Body of pancreas (tissue), 4 donors: ENCODE measurements around the gene ADARB1. TPM values are rescaled to one million over a fixed set of nuclear protein-coding genes. Genes with fewer than 3 reads are reported as not detected.

Experiments
- ATAC-seq: fragments of 150-250 bp; one replicate; pipeline ENCODE4 v1.9.1; 2016
- DNase-seq, 4 donors: peaks; one replicate each; pipeline ENCODE4 v3.0.0-alpha.2; 2019
- H3K27ac ChIP-seq, 4 donors: fragments of 200-600 bp; sonication (generic); 1 replicate in 3 of 4; 2 replicates in 1 of 4; pipeline versions ENCODE4 v1.5.1 to v1.6.1; 2016 to 2019; ENCODE audit warnings: mild to moderate bottlenecking in 1 of 4, mixed read lengths in 1 of 4, moderate library complexity in 1 of 4
- H3K27me3 ChIP-seq, 2 donors: fragments of 200-600 bp; sonication (generic); one replicate each; pipeline ENCODE4 v1.6.0; 2016; ENCODE audit warnings: mild to moderate bottlenecking in 1 of 2
- H3K36me3 ChIP-seq, 2 donors: fragments of 200-600 bp; sonication (generic); replicated peaks in 1 of 2; 2 replicates each; pipeline ENCODE4 v1.5.1; 2016; ENCODE audit warnings: low read depth in 2 of 2; ENCODE audit not compliant: insufficient read depth in 1 of 2
- H3K4me1 ChIP-seq: fragments of 200-600 bp; sonication (generic); one replicate; pipeline ENCODE4 v1.6.0; 2016
- H3K4me3 ChIP-seq, 2 donors: fragments of 200-600 bp; sonication (generic); 1 replicate in 1 of 2; 2 replicates in 1 of 2; pipeline ENCODE4 v1.5.1; 2016 to 2019
- H3K9me3 ChIP-seq, 3 donors: fragments of 200-600 bp; sonication (generic); 1 replicate in 2 of 3; 2 replicates in 1 of 3; pipeline ENCODE4 v1.5.1; 2016
- CTCF ChIP-seq, 7 experiments: fragments of 450-650 bp in 4 of 7; fragments of 200-600 bp in 3 of 7; sonication (generic) in 3 of 7; IDR thresholded peaks; one replicate each; pipeline ENCODE4 v1.5.1; 2016 to 2019; ENCODE audit warnings: antibody characterized with exemption in 7 of 7
- POLR2A ChIP-seq, 3 donors: fragments of 450-650 bp; IDR thresholded peaks; one replicate each; pipeline ENCODE4 v1.6.1; 2016; ENCODE audit warnings: antibody characterized with exemption in 3 of 3, mild to moderate bottlenecking in 2 of 3
- WGBS, 2 donors: methylation state at CpG; one replicate each; pipeline ENCODE4 v1.1.5; 2017; 5-methylcytosine and 5-hydroxymethylcytosine counted together
- intact Hi-C: fragments of 100-400 bp; cut with DNase I; formaldehyde crosslinking; loops from one replicate; pipeline ENCODE4 v1.15.1; 2023
- total RNA-seq, 2 donors: library from RNA; depleted of rRNA; stranded (reverse); fragments of >200 nt; gene quantifications; one replicate each; pipeline ENCODE4 v1.1.0, GENCODE V29; 2016

Gene ADARB1
- total RNA-seq, 2 donors from 2014 or later, result 11.4 to 11.5 TPM

GRCh38 chr21:45256021-45256911, 181.9 kb downstream of the ADARB1 start:
- Histone ChIP-seq H3K4me3 (no peak overlapping the region), H3K9me3 (no peaks in the 10 kb centered on the region), H3K4me1 (no peaks in the 10 kb centered on the region), H3K36me3 (no peaks in the 10 kb centered on the region), H3K27me3 (peaks cover 0 to 18% of the 10 kb centered on the region in 2 donors), H3K27ac (no peak overlapping the region)
- WGBS, 2 donors, result 57 to 71% methylated on average over 13 to 25 of the region's 31 CpGs
- ATAC-seq (no peak), DNase-seq (no peak)
- intact Hi-C loops, result no loop called here
- TF ChIP-seq CTCF (IDR thresholded peaks at IDR 0.05) (no peak), POLR2A (IDR thresholded peaks at IDR 0.05) (no peak)

- WGBS, 2 donors, result 42 to 43% methylated on average over 5 to 25 of the region's 27 CpGs
- no peaks in the 10 kb centered on the region for H3K4me1 ChIP-seq
- H3K9me3 ChIP-seq, result no peaks in the 10 kb centered on the region
- TF ChIP-seq CTCF (IDR thresholded peaks at IDR 0.05), result no peak
- TF ChIP-seq POLR2A (IDR thresholded peaks at IDR 0.05), result no peak
- intact Hi-C loops, result no loop called here
- peaks cover 0 to 18% of the 10 kb centered on the region in 2 donors for H3K27me3 ChIP-seq
- H3K36me3 ChIP-seq, result no peaks in the 10 kb centered on the region
- H3K4me3 ChIP-seq, result no peak overlapping the region
- ATAC-seq (no peak), DNase-seq (no peak)
- no peak overlapping the region for H3K27ac ChIP-seq
These were observed 182.7 kb downstream of the ADARB1 start for GRCh38 chr21:45256912-45257672.

- ATAC-seq (no peak), DNase-seq (no peak)
- peaks cover 0 to 18% of the 10 kb centered on the region in 2 donors for H3K27me3 ChIP-seq
- H3K27ac ChIP-seq, result no peak overlapping the region
- no peak overlapping the region for H3K4me3 ChIP-seq
- WGBS, 2 donors, result 54 to 56% methylated on average over 16 to 40 of the region's 40 CpGs
- no peak for TF ChIP-seq POLR2A (IDR thresholded peaks at IDR 0.05)
- TF ChIP-seq CTCF (IDR thresholded peaks at IDR 0.05), result no peak
- intact Hi-C loops, result no loop called here
- no peaks in the 10 kb centered on the region for H3K9me3 ChIP-seq
- H3K36me3 ChIP-seq, result no peaks in the 10 kb centered on the region
- no peaks in the 10 kb centered on the region for H3K4me1 ChIP-seq
These were observed 183.4 kb downstream of the ADARB1 start for GRCh38 chr21:45257673-45258341.

- Histone ChIP-seq H3K36me3 (peaks cover 0 to under 1% of the 10 kb centered on the region in 2 donors), H3K4me3 (no peak overlapping the region), H3K4me1 (no peaks in the 10 kb centered on the region), H3K27me3 (peaks cover 0 to 12% of the 10 kb centered on the region in 2 donors), H3K9me3 (no peaks in the 10 kb centered on the region), H3K27ac (no peak overlapping the region)
- no peak for TF ChIP-seq POLR2A (IDR thresholded peaks at IDR 0.05)
- TF ChIP-seq CTCF (IDR thresholded peaks at IDR 0.05), result no peak
- ATAC-seq (no peak), DNase-seq (no peak)
- intact Hi-C loops, result no loop called here
- WGBS, 2 donors, result 13 to 16% methylated on average over 12 to 19 of the region's 19 CpGs
These were observed 184.1 kb downstream of the ADARB1 start for GRCh38 chr21:45258466-45258865.
